C4-2B (cell line): ENCODE measurements around the gene GALK1.

Experiments used
- H3K27ac ChIP-seq: fragments of 450-650 bp; 2 replicates; pipeline ENCODE4 v1.5.1; 2017
- CTCF ChIP-seq: fragments of 450-650 bp; conservative IDR thresholded peaks from 2 replicates; pipeline ENCODE4 v1.5.1; 2017; ENCODE audit warnings: mild to moderate bottlenecking
- ZFX ChIP-seq: fragments of 450-650 bp; IDR thresholded peaks from 2 replicates; pipeline ENCODE4 v1.6.1; 2017

Gene GALK1

GRCh38 chr17:75731086-75731715 lies 33.8 kb downstream of the GALK1 start:
- TF ChIP-seq ZFX (no peak), CTCF (no peak)
- no peak overlapping the region for H3K27ac ChIP-seq

GRCh38 chr17:75730065-75730464 lies 34.9 kb downstream of the GALK1 start:
- no peak overlapping the region for H3K27ac ChIP-seq
- TF ChIP-seq ZFX: no peak
- no peak for TF ChIP-seq CTCF

GRCh38 chr17:75729351-75729750 lies 35.6 kb downstream of the GALK1 start:
- no peak overlapping the region for H3K27ac ChIP-seq
- TF ChIP-seq CTCF: no peak
- TF ChIP-seq ZFX: no peak

GRCh38 chr17:75727391-75727790 lies 37.6 kb downstream of the GALK1 start:
- TF ChIP-seq ZFX: no peak
- no peak for TF ChIP-seq CTCF
- H3K27ac ChIP-seq: no peak overlapping the region

GRCh38 chr17:75725504-75725903 lies 39.5 kb downstream of the GALK1 start:
- TF ChIP-seq CTCF (no peak), ZFX (no peak)
- H3K27ac ChIP-seq: no peak overlapping the region

GRCh38 chr17:75724016-75725003 lies 40.7 kb downstream of the GALK1 start:
- no peak for TF ChIP-seq CTCF
- no peak for TF ChIP-seq ZFX
- no peak overlapping the region for H3K27ac ChIP-seq
